Stomach (tissue), 4 donors: Measurements from ENCODE around the gene CAPN10.

Experiments
- CTCF ChIP-seq, 7 experiments: fragments of 450-650 bp in 4 of 7; fragments of 200-600 bp in 3 of 7; sonication (generic) in 3 of 7; IDR thresholded peaks; one replicate each; pipeline ENCODE4 v1.5.1; 2016 to 2019; ENCODE audit warnings: antibody characterized with exemption in 7 of 7, control low read depth in 2 of 7, mild to moderate bottlenecking in 1 of 7
- EP300 ChIP-seq: sonication (generic); formaldehyde crosslinking; IDR thresholded peaks from one replicate; pipeline ENCODE4 v1.6.1; 2017; ENCODE audit warnings: antibody characterized with exemption
- POLR2AphosphoS5 ChIP-seq, 3 donors: sonication (generic); formaldehyde crosslinking; IDR thresholded peaks; one replicate each; pipeline ENCODE4 v1.6.1; 2016; ENCODE audit warnings: antibody characterized with exemption in 3 of 3

GRCh38 chr2:240626531-240627300, 40.2 kb downstream of the CAPN10 start:
- no peak for TF ChIP-seq POLR2AphosphoS5 (IDR thresholded peaks at IDR 0.05)
- TF ChIP-seq CTCF (IDR thresholded peaks at IDR 0.05): no peak
- no peak for TF ChIP-seq EP300
